Ovary (tissue), 9 donors: Measurements from ENCODE around the gene IQGAP2. TPM values are rescaled to one million over a fixed set of nuclear protein-coding genes. Genes with fewer than 3 reads are reported as not detected.

Experiments used
- DNase-seq, 5 donors: peaks; one replicate each; pipeline ENCODE4 v3.0.0-alpha.2; 2019 to 2020
- H3K27ac ChIP-seq, 2 donors: fragments of 200-600 bp; one replicate each; pipeline versions ENCODE4 v1.5.1 to v1.8.0; 2019 to 2022
- H3K27me3 ChIP-seq: fragments of 200-600 bp; one replicate; pipeline ENCODE4 v1.8.0; 2022
- H3K36me3 ChIP-seq: fragments of 200-600 bp; sonication (generic); one replicate; pipeline ENCODE4 v1.5.1; 2019
- H3K4me1 ChIP-seq: one replicate; pipeline ENCODE4 v1.8.1; 2013; ENCODE audit warnings: mild to moderate bottlenecking, moderate library complexity; ENCODE audit not compliant: insufficient read depth
- H3K4me3 ChIP-seq: fragments of 200-600 bp; sonication (generic); one replicate; pipeline ENCODE4 v1.5.1; 2017
- H3K9me3 ChIP-seq, 2 donors: fragments of 200-600 bp in 1 of 2; sonication (generic) in 1 of 2; one replicate each; pipeline versions ENCODE4 v1.5.1 to v1.8.1; 2013 to 2019; ENCODE audit warnings: mild to moderate bottlenecking in 1 of 2, moderate library complexity in 1 of 2
- EP300 ChIP-seq: sonication (generic); formaldehyde crosslinking; IDR thresholded peaks from one replicate; pipeline ENCODE4 v1.6.1; 2017; ENCODE audit warnings: antibody characterized with exemption
- POLR2A ChIP-seq: fragments of 450-650 bp; IDR thresholded peaks from one replicate; pipeline ENCODE4 v1.6.1; 2017; ENCODE audit warnings: antibody characterized with exemption, mild to moderate bottlenecking, moderate library complexity
- WGBS, 3 donors: extraction: QIAGEN DNeasy Blood & Tissue Kit in 1 of 3; methylation state at CpG; one replicate each; pipeline versions ENCODE4 v1.1.5 to v1.1.7; 2013 to 2017; 5-methylcytosine and 5-hydroxymethylcytosine counted together
- intact Hi-C, 4 donors: fragments of 100-400 bp; cut with DNase I; formaldehyde crosslinking; loops; one replicate each; pipeline versions ENCODE4 v1.11.0 to v1.15.1; 2022 to 2023
- polyA plus RNA-seq, 2 donors: library from polyadenylated mRNA; stranded (reverse); fragments of 200-250 nt in 1 of 2; fragments of 350-450 nt in 1 of 2; fragmentation: Illumina TruSeq in 1 of 2; extraction: RNeasy Lipid Tissue Mini Kit (QIAGEN cat#74804) in 1 of 2; gene quantifications; one replicate each; pipeline ENCODE4 v1.2.3, GENCODE V29; 2013 to 2014
- total RNA-seq, 7 donors: library from RNA; depleted of rRNA in 2 of 7; stranded (reverse); fragments of >200 nt in 2 of 7; fragmentation: NEBNext Ultra II Directional in 3 of 7; extraction: Animal tissue kit (Norgen Biotek cat#: 25700) in 3 of 7; gene quantifications; one replicate each; pipeline versions ENCODE4 v1.1.0 to v1.2.4, GENCODE V29; 2016 to 2023
- TF ChIP-seq, protein P1 (sequence below), 3 donors: fragments of 450-650 bp in 2 of 3; fragments of 200-600 bp in 1 of 3; IDR thresholded peaks; one replicate each; pipeline versions ENCODE4 v1.5.1 to v1.8.0; 2016 to 2022; ENCODE audit warnings: antibody characterized with exemption in 3 of 3, mild to moderate bottlenecking in 1 of 3
- donor health status: DM: no; HTN: no; CAD: no; lungs with moderate emphysema.
- donor health status: DM: no; HTN: no; CAD: no.
- donor health status: Bipolar disorder and iron deficiency.
- donor health status: DM: yes; HTN: yes; CAD: no.
- donor health status: DM: no; HTN: no; CAD: no.
- donor health status: DM: yes; HTN: yes; CAD: no.

The IQGAP2 gene
- total and polyA plus RNA-seq, 9 donors = 8.6 to 27.6 (median 13.9) TPM

DNA sequence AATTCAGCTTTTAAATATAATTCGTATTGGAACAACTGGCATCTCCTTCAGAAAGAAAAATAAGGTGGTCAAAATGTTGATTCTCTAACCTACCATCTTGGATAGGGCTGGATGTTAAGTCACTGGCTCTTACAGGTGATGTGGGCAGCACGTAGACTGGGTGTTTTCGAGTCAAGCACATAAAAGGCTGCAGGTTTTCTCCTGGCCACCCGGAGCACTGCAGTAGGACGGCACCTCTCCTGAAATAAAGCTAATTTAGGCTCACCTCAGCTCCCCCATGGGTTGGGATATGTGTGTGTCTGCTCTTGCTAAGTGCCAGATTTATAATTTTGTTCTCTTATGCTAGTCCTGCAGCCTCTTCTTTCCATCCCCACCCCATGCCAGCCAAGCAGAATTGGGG is 80.3 kb downstream of the IQGAP2 start:
- Histone ChIP-seq H3K27me3 (no peaks in the 10 kb centered on the region), H3K27ac (no peak overlapping the region), H3K4me1 (no peaks in the 10 kb centered on the region), H3K36me3 (no peaks in the 10 kb centered on the region), H3K9me3 (no peaks in the 10 kb centered on the region), H3K4me3 (no peak overlapping the region)
- DNase-seq = no peak
- intact Hi-C loops = no loop called here
- 79 to 87% (median 81%) methylated on average over 5 of the region's 5 CpGs for WGBS, 3 donors
- TF ChIP-seq EP300 = no peak
- TF ChIP-seq, protein P1, sequence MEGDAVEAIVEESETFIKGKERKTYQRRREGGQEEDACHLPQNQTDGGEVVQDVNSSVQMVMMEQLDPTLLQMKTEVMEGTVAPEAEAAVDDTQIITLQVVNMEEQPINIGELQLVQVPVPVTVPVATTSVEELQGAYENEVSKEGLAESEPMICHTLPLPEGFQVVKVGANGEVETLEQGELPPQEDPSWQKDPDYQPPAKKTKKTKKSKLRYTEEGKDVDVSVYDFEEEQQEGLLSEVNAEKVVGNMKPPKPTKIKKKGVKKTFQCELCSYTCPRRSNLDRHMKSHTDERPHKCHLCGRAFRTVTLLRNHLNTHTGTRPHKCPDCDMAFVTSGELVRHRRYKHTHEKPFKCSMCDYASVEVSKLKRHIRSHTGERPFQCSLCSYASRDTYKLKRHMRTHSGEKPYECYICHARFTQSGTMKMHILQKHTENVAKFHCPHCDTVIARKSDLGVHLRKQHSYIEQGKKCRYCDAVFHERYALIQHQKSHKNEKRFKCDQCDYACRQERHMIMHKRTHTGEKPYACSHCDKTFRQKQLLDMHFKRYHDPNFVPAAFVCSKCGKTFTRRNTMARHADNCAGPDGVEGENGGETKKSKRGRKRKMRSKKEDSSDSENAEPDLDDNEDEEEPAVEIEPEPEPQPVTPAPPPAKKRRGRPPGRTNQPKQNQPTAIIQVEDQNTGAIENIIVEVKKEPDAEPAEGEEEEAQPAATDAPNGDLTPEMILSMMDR (IDR thresholded peaks at IDR 0.05) = no peak
- TF ChIP-seq POLR2A = no peak

DNA sequence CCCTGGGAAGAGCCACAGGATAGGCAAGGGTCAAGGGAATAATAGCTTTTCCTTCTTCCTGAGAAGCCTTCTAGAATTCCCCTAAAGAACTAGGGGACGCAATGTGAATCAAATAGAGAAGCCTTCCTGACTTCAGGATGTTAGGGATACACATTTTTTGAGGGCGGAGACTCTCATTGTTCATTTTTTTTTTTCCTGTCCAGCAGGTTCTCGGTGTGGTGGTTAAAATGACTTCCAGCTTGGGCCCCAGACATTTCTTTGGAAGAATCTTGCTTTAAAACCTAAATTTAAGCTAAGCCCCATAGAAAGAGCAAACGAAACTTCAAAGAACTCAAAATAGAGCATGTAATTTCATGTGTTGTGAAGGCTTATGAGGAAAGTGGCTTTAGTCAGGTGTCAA is 80.8 kb downstream of the IQGAP2 start:
- no peak overlapping the region for H3K4me3 ChIP-seq
- TF ChIP-seq POLR2A = no peak
- TF ChIP-seq, protein P1 (IDR thresholded peaks at IDR 0.05) = no peak
- TF ChIP-seq EP300 = no peak
- H3K4me1 ChIP-seq = no peaks in the 10 kb centered on the region
- H3K27ac ChIP-seq = no peak overlapping the region
- H3K27me3 ChIP-seq = no peaks in the 10 kb centered on the region
- H3K36me3 ChIP-seq = no peaks in the 10 kb centered on the region
- no peaks in the 10 kb centered on the region for H3K9me3 ChIP-seq
- intact Hi-C loops = no loop called here
- no peak for DNase-seq
- 87 to 93% (median 88%) methylated on average over 4 of the region's 4 CpGs for WGBS, 3 donors

DNA sequence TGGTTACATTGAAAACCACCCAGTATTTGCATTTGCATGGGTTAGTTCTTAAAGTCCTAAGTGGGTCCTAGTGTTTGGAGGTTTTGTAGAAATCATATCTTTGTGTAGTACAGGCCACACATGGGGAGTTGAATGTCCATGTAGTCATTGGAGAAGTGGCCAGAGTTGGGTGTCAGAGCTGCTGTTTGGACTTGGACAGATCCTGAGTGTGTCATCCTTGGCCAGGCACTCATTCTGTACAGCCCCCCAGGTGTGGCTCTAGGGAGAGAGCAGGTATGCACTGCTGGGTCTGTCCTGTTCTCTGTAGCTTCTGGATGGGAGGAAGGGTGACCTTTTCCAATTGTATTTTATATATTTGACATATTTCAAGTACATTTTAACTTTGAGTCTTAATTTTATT is 82.4 kb downstream of the IQGAP2 start:
- no peaks in the 10 kb centered on the region for H3K36me3 ChIP-seq
- no peak overlapping the region for H3K4me3 ChIP-seq
- no peak for DNase-seq
- H3K9me3 ChIP-seq = no peaks in the 10 kb centered on the region
- intact Hi-C loops = no loop called here
- H3K4me1 ChIP-seq = no peaks in the 10 kb centered on the region
- H3K27ac ChIP-seq = no peak overlapping the region
- TF ChIP-seq EP300 = no peak
- TF ChIP-seq, protein P1 (IDR thresholded peaks at IDR 0.05) = no peak
- TF ChIP-seq POLR2A = no peak
- no peaks in the 10 kb centered on the region for H3K27me3 ChIP-seq

DNA sequence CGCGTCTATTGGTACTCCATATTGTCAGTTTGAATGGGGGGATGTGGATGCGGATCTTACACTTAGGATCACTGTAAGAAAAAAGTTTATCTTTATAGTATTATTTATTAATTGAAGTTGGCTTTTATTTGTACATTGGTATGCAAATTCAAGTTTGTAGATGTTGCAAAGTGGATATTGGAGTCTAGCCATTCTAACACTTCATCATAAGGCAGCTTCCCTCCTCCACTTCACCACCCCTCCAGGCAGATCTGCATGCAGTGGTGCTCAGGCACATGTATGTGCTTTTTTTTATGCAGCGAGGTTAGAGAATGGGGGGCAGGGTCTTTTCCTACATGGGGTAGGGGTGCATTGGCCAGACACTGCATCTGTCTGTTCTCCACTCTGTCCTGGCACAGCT is 84.3 kb downstream of the IQGAP2 start:
- WGBS, 3 donors = 91 to 97% (median 97%) methylated on average over 4 of the region's 4 CpGs
- Histone ChIP-seq H3K36me3 (no peaks in the 10 kb centered on the region), H3K27ac (no peak overlapping the region), H3K4me3 (no peak overlapping the region), H3K9me3 (no peaks in the 10 kb centered on the region), H3K4me1 (no peaks in the 10 kb centered on the region), H3K27me3 (no peaks in the 10 kb centered on the region)
- DNase-seq = no peak
- no peak for TF ChIP-seq EP300
- no peak for TF ChIP-seq POLR2A
- TF ChIP-seq, protein P1 (IDR thresholded peaks at IDR 0.05) = no peak
- intact Hi-C loops = no loop called here

DNA sequence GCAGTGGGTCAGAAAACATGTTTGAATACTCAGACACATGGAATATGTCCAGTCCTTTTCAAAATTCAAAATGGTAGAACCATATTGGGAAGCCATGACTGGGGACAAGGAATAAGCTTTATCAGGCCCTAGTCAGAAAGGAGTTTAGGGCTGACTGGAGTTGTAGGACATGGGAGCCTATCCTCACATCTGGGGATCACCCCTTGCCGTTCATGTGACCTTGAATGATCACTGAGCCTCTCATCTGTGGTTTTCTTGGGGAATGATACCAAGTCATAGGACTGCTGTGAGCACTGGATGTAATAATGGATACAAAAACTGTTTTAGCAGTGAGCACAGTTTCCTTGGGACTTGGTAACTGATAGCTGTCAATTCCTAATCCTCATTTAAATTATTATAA is 84.7 kb downstream of the IQGAP2 start:
- H3K9me3 ChIP-seq = no peaks in the 10 kb centered on the region
- H3K4me3 ChIP-seq = no peak overlapping the region
- no peaks in the 10 kb centered on the region for H3K27me3 ChIP-seq
- H3K4me1 ChIP-seq = no peaks in the 10 kb centered on the region
- H3K36me3 ChIP-seq = no peaks in the 10 kb centered on the region
- DNase-seq = no peak
- H3K27ac ChIP-seq = no peak overlapping the region
- intact Hi-C loops = no loop called here
- TF ChIP-seq POLR2A (no peak), EP300 (no peak)
- WGBS, 3 donors = 14 to 29% (median 26%) methylated on average over 1 of the region's 1 CpG
